HG03103 (cell line): ENCODE measurements around the gene CLMN.
A peak's percentile ranks its signal among the peaks of the same experiment; 100 is the strongest.

Experiments used
- ATAC-seq: cut with Tn5 transposase; IDR thresholded peaks from one replicate; pipeline ENCODE4 v1.9.1; 2021; ENCODE audit warnings: low read depth; ENCODE audit not compliant: unreplicated experiment

Gene CLMN

GRCh38 chr14:95246870-95247269 lies 72.8 kb downstream of the CLMN start:
- no peak for ATAC-seq

DNA sequence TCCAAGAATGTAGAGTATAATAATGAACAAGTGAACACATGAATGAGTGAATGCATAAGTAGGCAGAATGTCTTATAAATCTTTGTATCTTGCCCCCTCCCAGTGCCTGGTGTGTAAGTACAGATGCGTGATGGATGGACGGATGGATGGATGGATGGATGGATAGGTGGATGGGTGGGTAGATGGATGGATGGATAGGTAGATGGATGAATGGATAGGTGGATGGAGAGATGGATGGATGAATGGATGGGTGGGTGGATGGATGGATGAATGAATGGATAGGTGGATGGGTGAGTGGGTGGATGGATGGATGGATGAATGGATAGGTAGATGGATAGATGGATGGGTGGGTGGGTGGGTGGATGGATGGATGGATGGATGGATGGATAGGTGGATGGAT lies 74.4 kb downstream of the CLMN start:
- ATAC-seq: no peak

DNA sequence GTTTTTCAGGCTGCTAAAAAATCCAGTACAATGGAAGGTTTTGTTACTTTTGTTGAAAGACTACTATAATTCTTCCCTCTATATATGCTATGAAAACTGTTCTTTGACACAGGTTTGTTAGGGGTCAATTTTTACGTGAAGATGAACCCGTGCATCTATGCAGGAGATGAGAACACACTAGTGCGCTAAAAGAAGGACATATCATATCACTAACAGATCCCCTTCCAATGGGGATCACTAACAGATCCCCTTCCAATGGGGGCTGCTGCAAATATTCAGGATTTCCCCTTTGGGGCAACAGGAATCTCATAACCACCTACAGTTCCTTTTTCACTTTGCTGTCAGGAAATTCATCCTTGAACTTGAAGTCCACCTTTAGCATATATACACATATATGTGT lies 75.1 kb downstream of the CLMN start:
- no peak for ATAC-seq

GRCh38 chr14:95242870-95243269 lies 76.8 kb downstream of the CLMN start:
- no peak for ATAC-seq

DNA sequence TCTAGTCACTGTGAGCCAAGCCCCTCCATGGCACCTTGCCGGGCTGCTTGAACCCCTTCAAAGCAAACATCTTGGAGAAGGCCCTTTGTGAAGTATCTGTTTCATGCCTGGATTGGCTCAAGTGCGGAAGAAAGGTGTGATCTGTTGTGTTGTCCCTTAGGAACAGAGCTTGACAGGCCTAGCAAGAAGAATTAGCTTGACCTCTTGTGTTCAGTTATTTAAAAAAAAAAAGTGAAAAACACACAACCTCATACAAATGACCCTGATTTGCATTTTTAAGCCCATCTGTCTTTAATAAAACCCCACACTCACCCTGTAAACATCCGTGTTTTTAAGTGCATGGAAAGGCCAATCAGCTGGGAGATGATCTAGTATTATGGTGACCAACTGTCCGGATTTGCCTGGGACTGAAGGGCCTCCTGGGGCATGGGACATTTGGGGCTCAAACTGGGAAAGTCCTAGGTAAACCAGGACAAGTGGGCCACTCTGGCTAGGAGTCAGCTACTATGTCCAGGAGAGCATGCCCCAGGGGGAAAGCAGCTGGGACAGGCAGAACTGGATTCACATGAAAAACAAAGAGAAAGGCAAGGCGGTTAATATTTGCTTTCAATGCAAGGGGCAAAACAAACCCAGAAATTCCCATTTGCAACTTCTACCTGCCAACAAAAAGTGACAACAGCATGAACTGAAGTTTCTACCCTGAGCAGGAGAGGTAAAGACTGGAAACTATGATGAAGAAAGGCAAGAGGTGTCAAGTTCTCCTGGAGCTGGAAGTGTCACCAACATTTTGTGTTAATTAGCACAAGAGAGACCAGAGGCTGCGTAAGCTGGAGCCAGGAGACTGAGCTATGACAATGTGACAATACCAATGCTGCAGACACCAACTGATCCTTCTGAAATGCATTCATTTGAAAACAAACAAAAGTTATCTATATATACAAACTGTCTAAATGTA lies 78.6 kb downstream of the CLMN start:
- no peak for ATAC-seq

- no peak for ATAC-seq
These were observed 81.0 kb downstream of the CLMN start for GRCh38 chr14:95238487-95239298.

DNA sequence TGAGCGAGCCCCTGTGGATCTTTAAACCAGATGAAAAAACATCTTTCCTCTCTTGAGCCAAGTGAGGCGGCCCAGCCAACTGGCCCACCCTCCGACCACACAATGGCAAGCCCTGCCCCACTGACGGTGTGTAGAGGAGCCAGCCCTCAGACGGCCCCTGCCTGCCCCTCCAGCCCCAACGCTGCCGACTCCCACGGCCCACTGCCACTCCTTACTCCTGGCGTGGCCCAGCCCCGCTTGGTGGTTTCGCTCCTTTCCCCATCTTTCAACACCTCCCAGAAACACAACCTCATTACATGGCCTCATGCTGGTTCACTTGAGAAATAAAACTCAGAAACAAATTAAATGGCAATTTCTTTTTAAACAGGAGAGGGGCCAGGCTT lies 81.8 kb downstream of the CLMN start:
- ATAC-seq: no peak

- no peak for ATAC-seq
These were observed 82.4 kb downstream of the CLMN start for GRCh38 chr14:95237121-95237957.

- no peak for ATAC-seq
These were observed 83.5 kb downstream of the CLMN start for GRCh38 chr14:95236221-95236620.

- no peak for ATAC-seq
These were observed 83.9 kb downstream of the CLMN start for GRCh38 chr14:95235767-95236166.

DNA sequence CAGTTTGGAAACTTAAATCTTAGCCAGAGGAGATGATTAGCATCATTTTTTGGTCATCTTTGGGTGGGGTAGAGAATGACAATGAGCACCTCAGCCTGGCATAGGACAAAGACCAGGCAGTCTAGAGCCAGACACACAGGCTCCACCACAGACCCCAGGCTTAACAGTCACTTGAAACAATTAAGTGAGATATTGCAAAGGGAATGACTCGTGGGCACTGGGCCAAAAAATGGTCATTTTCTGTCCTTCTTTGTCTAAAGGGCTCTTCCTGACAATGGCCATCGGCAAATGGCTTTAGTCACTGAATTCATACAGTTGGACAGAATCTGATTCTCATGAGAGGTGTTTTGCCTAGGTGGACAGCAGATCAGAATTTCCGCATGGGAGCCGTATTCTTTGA lies 84.4 kb downstream of the CLMN start:
- no peak for ATAC-seq

GRCh38 chr14:95234426-95234825 lies 85.3 kb downstream of the CLMN start:
- ATAC-seq: no peak

- ATAC-seq: peak; percentile 89
These were observed 85.9 kb downstream of the CLMN start for GRCh38 chr14:95233702-95234241.

- ATAC-seq: no peak
These were observed 86.7 kb downstream of the CLMN start for GRCh38 chr14:95232894-95233584.

GRCh38 chr14:95231966-95232633 lies 87.6 kb downstream of the CLMN start:
- ATAC-seq: no peak

GRCh38 chr14:95229749-95230148 lies 90.0 kb downstream of the CLMN start:
- ATAC-seq: no peak

DNA sequence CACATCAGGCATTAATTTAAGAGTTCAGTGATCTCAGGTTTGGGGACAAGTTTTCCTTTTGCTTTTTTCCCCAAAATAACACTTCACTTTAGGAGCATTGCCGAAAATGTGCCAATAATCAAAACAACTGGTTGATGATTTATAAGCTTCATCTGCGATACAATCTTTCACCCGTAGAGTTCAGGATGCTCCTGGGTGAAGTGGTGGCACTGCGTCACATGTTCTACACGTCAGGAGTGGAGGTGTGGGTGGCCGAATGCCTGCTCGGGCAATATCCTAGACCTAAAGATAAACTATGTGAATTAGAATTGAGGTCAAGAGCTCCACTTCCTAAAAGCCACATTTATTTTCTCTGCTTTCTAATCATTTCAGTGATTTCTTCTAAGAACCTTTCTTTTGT lies 91.5 kb downstream of the CLMN start:
- ATAC-seq: no peak

GRCh38 chr14:95227279-95227860 lies 92.3 kb downstream of the CLMN start:
- ATAC-seq: no peak

GRCh38 chr14:95226801-95227200 lies 92.9 kb downstream of the CLMN start:
- no peak for ATAC-seq
